ENCODE data around the gene PLEKHM2. TPM values are rescaled to one million over a fixed set of nuclear protein-coding genes. Genes with fewer than 3 reads are reported as not detected.

PLEKHM2 gene
- total and polyA plus RNA-seq, 2 of the 4 experiments (the other 2 are of a cell fraction): 24.7 to 48.0 TPM

DNA sequence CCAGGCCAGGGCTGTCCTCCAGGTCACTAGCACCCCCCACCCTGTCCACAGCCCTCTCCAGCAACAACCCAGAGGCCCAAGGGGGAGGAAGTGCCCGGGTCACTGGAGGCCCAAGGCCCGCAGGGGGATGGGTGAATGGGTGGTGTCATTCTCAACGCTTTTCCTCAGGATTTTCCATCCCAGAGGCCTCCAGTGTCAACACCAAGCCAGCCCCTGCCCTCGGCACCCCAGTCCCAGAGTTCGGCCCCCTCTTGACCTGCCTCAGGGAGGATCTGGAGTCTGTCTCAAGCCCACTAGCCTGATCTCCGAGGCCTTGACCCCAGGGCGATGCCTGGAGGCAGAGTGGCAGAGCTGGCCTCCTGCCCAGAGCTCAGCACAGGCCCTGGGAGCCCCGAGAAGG lies 63.3 kb downstream of the PLEKHM2 start:
- dilution Hi-C loops (cut with HindIII; ENCODE audit: low sequenced_read_pairs, unreplicated experiment): no loop called here
- in situ Hi-C loops (cut with MboI; ENCODE audit: low sequenced_read_pairs): no loop called here
- no peak overlapping the region for H2AK5ac ChIP-seq (ENCODE audit: low read depth, low read length)
- intact Hi-C loops (cut with micrococcal nuclease): no loop called here
- H3K18ac ChIP-seq (ENCODE audit: low read depth, low read length): no peak overlapping the region
- H3K9me3 ChIP-seq (ENCODE audit: control insufficient read depth, insufficient read depth, low read length): no peaks in the 10 kb centered on the region
- TF ChIP-seq, protein P1, sequence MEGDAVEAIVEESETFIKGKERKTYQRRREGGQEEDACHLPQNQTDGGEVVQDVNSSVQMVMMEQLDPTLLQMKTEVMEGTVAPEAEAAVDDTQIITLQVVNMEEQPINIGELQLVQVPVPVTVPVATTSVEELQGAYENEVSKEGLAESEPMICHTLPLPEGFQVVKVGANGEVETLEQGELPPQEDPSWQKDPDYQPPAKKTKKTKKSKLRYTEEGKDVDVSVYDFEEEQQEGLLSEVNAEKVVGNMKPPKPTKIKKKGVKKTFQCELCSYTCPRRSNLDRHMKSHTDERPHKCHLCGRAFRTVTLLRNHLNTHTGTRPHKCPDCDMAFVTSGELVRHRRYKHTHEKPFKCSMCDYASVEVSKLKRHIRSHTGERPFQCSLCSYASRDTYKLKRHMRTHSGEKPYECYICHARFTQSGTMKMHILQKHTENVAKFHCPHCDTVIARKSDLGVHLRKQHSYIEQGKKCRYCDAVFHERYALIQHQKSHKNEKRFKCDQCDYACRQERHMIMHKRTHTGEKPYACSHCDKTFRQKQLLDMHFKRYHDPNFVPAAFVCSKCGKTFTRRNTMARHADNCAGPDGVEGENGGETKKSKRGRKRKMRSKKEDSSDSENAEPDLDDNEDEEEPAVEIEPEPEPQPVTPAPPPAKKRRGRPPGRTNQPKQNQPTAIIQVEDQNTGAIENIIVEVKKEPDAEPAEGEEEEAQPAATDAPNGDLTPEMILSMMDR (conservative IDR thresholded peaks at IDR 0.05; ENCODE audit: low read depth, low read length): no peak
- TF ChIP-seq SMC3 (IDR thresholded peaks at IDR 0.05; ENCODE audit: low read depth, low read length) (no peak), MAFK (IDR thresholded peaks at IDR 0.05; ENCODE audit: low read depth, low read length) (no peak), RCOR1 (IDR thresholded peaks at IDR 0.05; ENCODE audit: insufficient replicate concordance, low read length) (no peak), CEBPB (IDR thresholded peaks at IDR 0.05; ENCODE audit: low read depth, low read length) (no peak), RAD21 (IDR thresholded peaks at IDR 0.05; ENCODE audit: low read length) (no peak), BHLHE40 (IDR thresholded peaks at IDR 0.05; ENCODE audit: low read depth, low read length) (no peak), CHD1 (IDR thresholded peaks at IDR 0.05; ENCODE audit: low read depth, low read length) (no peak), RFX5 (IDR thresholded peaks at IDR 0.05; ENCODE audit: low read depth, low read length) (no peak), MAZ (IDR thresholded peaks at IDR 0.05; ENCODE audit: borderline replicate concordance, low read depth, low read length) (no peak), POLR2A (IDR thresholded peaks at IDR 0.05; ENCODE audit: low read depth, low read length) (no peak), FOS (IDR thresholded peaks at IDR 0.05; ENCODE audit: low read depth, low read length) (no peak), MXI1 (IDR thresholded peaks at IDR 0.05; ENCODE audit: borderline replicate concordance, low read depth, low read length) (no peak), NFE2L2 (IDR thresholded peaks at IDR 0.05; ENCODE audit: low read depth, low read length) (no peak)
- TF ChIP-seq, protein P2, sequence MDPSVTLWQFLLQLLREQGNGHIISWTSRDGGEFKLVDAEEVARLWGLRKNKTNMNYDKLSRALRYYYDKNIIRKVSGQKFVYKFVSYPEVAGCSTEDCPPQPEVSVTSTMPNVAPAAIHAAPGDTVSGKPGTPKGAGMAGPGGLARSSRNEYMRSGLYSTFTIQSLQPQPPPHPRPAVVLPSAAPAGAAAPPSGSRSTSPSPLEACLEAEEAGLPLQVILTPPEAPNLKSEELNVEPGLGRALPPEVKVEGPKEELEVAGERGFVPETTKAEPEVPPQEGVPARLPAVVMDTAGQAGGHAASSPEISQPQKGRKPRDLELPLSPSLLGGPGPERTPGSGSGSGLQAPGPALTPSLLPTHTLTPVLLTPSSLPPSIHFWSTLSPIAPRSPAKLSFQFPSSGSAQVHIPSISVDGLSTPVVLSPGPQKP (IDR thresholded peaks at IDR 0.05; ENCODE audit: borderline replicate concordance, low read depth, low read length): no peak
- TF ChIP-seq, protein P3, sequence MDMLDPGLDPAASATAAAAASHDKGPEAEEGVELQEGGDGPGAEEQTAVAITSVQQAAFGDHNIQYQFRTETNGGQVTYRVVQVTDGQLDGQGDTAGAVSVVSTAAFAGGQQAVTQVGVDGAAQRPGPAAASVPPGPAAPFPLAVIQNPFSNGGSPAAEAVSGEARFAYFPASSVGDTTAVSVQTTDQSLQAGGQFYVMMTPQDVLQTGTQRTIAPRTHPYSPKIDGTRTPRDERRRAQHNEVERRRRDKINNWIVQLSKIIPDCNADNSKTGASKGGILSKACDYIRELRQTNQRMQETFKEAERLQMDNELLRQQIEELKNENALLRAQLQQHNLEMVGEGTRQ (IDR thresholded peaks at IDR 0.05; ENCODE audit: low read depth, low read length): no peak
- no peak overlapping the region for H3K9ac ChIP-seq (ENCODE audit: low read depth, low read length)
- no peak overlapping the region for H3K56ac ChIP-seq (ENCODE audit: extremely low read depth, insufficient read depth, low read length)
- H2BK15ac ChIP-seq (ENCODE audit: low read depth, low read length): no peak overlapping the region
- H3K14ac ChIP-seq (replicated peaks; ENCODE audit: low read depth, low read length): no peak overlapping the region
- no peak overlapping the region for H2BK20ac ChIP-seq (ENCODE audit: low read depth, low read length)
- ChIA-PET POLR2A (ENCODE audit: unreplicated experiment) (no interaction called here), CTCF (no interaction called here)
- no peak overlapping the region for H4K91ac ChIP-seq (ENCODE audit: insufficient read depth, low read depth, low read length)
- BruUV-seq (replicated peaks): no TSS peak
- H2AFZ ChIP-seq (replicated peaks; ENCODE audit: low read length, poor library complexity): peak overlapping the region; percentile 39
- DNase-seq (no peak), ATAC-seq (ENCODE audit: low read depth) (no peak)
- no peak overlapping the region for H4K8ac ChIP-seq (ENCODE audit: low read depth in 2 of 2, low read length in 2 of 2)
- no peak overlapping the region for H2BK5ac ChIP-seq (ENCODE audit: low read depth, low read length, poor library complexity, severe bottlenecking)
- no peaks in the 10 kb centered on the region for H3K27me3 ChIP-seq (ENCODE audit: control insufficient read depth, insufficient read depth, low read length)
- H4K5ac ChIP-seq (ENCODE audit: low read depth, low read length): no peak overlapping the region
- no peaks in the 10 kb centered on the region for H3K36me3 ChIP-seq (ENCODE audit: control insufficient read depth, insufficient read depth, low read length)
- no peak overlapping the region for H3K4me2 ChIP-seq (ENCODE audit: low read depth, low read length)
- H3K4ac ChIP-seq (ENCODE audit: low read depth, low read length): no peak overlapping the region
- H3K79me1 ChIP-seq (ENCODE audit: low read depth in 1 of 2, low read length in 2 of 2): no peaks in the 10 kb centered on the region
- H3K9me1 ChIP-seq (ENCODE audit: insufficient read depth, low read length): peaks cover 5% of the 10 kb centered on the region
- H2BK120ac ChIP-seq (ENCODE audit: low read depth, low read length): no peak overlapping the region
- no peak overlapping the region for H2AK9ac ChIP-seq (replicated peaks; ENCODE audit: low read depth, low read length, poor library complexity)
- no peaks in the 10 kb centered on the region for H4K20me1 ChIP-seq (ENCODE audit: insufficient read depth, low read length)
- H3K23ac ChIP-seq (ENCODE audit: low read depth, low read length): no peak overlapping the region
- no peak overlapping the region for H3K27ac ChIP-seq (ENCODE audit: insufficient read depth, low read length)
- no peak overlapping the region for H3K4me3 ChIP-seq (ENCODE audit: insufficient read depth, low read depth, low read length)
- peaks cover 8% of the 10 kb centered on the region for H3K4me1 ChIP-seq (ENCODE audit: control insufficient read depth, insufficient read depth, low read length)
- WGBS, 2 experiments (ENCODE audit: extremely low coverage in 2 of 2, insufficient read length in 1 of 2): 55% methylated on average over 5 of the region's 8 CpGs; no CpG with 5 or more reads in 1 of the 2 experiments

All from IMR-90 (cell line).